ENCODE results near the gene FBRS. TPM values are rescaled to one million over a fixed set of nuclear protein-coding genes. Genes with fewer than 3 reads are reported as not detected.

The FBRS gene
- total and polyA plus RNA-seq, 2 of the 8 experiments (the other 6 are each of a cell fraction or from before 2014, with no cell fraction given) = 2.4 to 13.9 TPM

GRCh38 chr16:30710971-30711370 is 52.7 kb downstream of the FBRS start:
- no peak overlapping the region for H2BK12ac ChIP-seq (ENCODE audit: low read depth, low read length)
- H3K27me3 ChIP-seq (replicated peaks in 1 of 4; ENCODE audit: control insufficient read depth in 3 of 4, extremely low read depth in 1 of 4, insufficient read depth in 3 of 4, low read length in 3 of 4) = no peaks in the 10 kb centered on the region
- no peak overlapping the region for H2BK15ac ChIP-seq (ENCODE audit: low read length)
- H3K4me2 ChIP-seq (ENCODE audit: insufficient read depth in 1 of 2, low read depth in 2 of 2, low read length in 2 of 2) = no peak overlapping the region
- 0 out of 2 replicates have a peak, but pooled peaks cover 3% of the 10 kb centered on the region for H3K79me1 ChIP-seq (ENCODE audit: low read depth, low read length)
- H3K23me2 ChIP-seq (ENCODE audit: low read depth, low read length) = no peaks in the 10 kb centered on the region
- ChIA-PET CTCF (ENCODE audit: partially characterized antibody) (no interaction called here), POLR2A (ENCODE audit: partially characterized antibody) (interaction anchor here (0.7 to 12.1 kb wide), 11 partner anchors 9 to 64 kb away, joined by 3 to 80 read pairs (median 4); partner anchors contain the start of gene SRCAP)
- DNase-seq (ENCODE audit: low read depth in 1 of 2, low spot score in 2 of 2) (no peak), FAIRE-seq (no peak)
- H3K9ac ChIP-seq (replicated peaks in 1 of 4; ENCODE audit: extremely low read depth in 1 of 4, low read depth in 3 of 4, low read length in 3 of 4) = no peak overlapping the region
- WGBS, 2 experiments (ENCODE audit: extremely low coverage in 1 of 2, insufficient coverage in 1 of 2, insufficient read length in 1 of 2, insufficient replicate concordance in 2 of 2, low coverage in 1 of 2, low lambda C conversion rate in 2 of 2, missing lambda C conversion rate in 1 of 2) = 97% methylated on average over 4 of the region's 4 CpGs; no CpG with 5 or more reads in 1 of the 2 experiments
- H2BK20ac ChIP-seq (ENCODE audit: low read length) = no peak overlapping the region
- no peak overlapping the region for H3K4me3 ChIP-seq (ENCODE audit: extremely low read depth in 1 of 4, insufficient read depth in 2 of 4, low read depth in 3 of 4, low read length in 4 of 4)
- no peak overlapping the region for H3K4ac ChIP-seq (replicated peaks; ENCODE audit: insufficient read length, low read depth, low read length)
- H4K20me1 ChIP-seq (replicated peaks in 1 of 2; ENCODE audit: control insufficient read depth in 1 of 2, insufficient read depth in 2 of 2, low read length in 2 of 2) = peaks cover 13 to 22% of the 10 kb centered on the region in 2 experiments
- H4K5ac ChIP-seq (ENCODE audit: insufficient read length, low read depth, low read length) = no peak overlapping the region
- H4K8ac ChIP-seq (ENCODE audit: extremely low read depth, insufficient read depth, low read length) = no peak overlapping the region
- H3K23ac ChIP-seq (ENCODE audit: insufficient read length) = no peak overlapping the region
- H3K27ac ChIP-seq (ENCODE audit: low read depth, low read length) = no peak overlapping the region
- H2BK5ac ChIP-seq (ENCODE audit: low read depth, low read length) = no peak overlapping the region
- peaks cover 57 to 86% (median 82%) of the 10 kb centered on the region in 4 experiments for H3K36me3 ChIP-seq (ENCODE audit: control insufficient read depth in 2 of 4, insufficient read depth in 4 of 4, low read length in 3 of 4)
- no peak overlapping the region for H2AK5ac ChIP-seq (ENCODE audit: low read depth, low read length)
- H3K4me1 ChIP-seq (replicated peaks in 1 of 4; ENCODE audit: control insufficient read depth in 3 of 4, insufficient read depth in 4 of 4, low read length in 3 of 4) = no peaks in the 10 kb centered on the region
- H4K91ac ChIP-seq (replicated peaks; ENCODE audit: insufficient read length, low read length) = no peak overlapping the region
- H3K9me3 ChIP-seq (ENCODE audit: insufficient read depth in 2 of 2, low read depth in 1 of 2, low read length in 1 of 2) = no peaks in the 10 kb centered on the region
- H2AFZ ChIP-seq (ENCODE audit: low read length) = no peak overlapping the region
- no peak overlapping the region for H3K14ac ChIP-seq (ENCODE audit: insufficient read length)
- H3K56ac ChIP-seq (replicated peaks; ENCODE audit: insufficient read length, low read depth, low read length) = no peak overlapping the region
- no peak overlapping the region for H3K18ac ChIP-seq (ENCODE audit: extremely low read depth, low read length)
- no peaks in the 10 kb centered on the region for H3K79me2 ChIP-seq (ENCODE audit: control insufficient read depth in 1 of 2, insufficient read depth in 2 of 2, low read length in 2 of 2)
- H2BK120ac ChIP-seq (replicated peaks; ENCODE audit: low read depth, low read length) = no peak overlapping the region
- TF ChIP-seq TBP (IDR thresholded peaks at IDR 0.05; ENCODE audit: low read depth, low read length) (no peak), BCL11A (IDR thresholded peaks at IDR 0.05; ENCODE audit: low read depth in 2 of 2, low read length in 2 of 2) (no peak), ZNF274 (IDR thresholded peaks at IDR 0.05; ENCODE audit: borderline replicate concordance, extremely low read depth, low read length) (no peak), RBBP5 (IDR thresholded peaks at IDR 0.05; ENCODE audit: borderline replicate concordance, low read depth, low read length) (no peak), HDAC2 (IDR thresholded peaks at IDR 0.05; ENCODE audit: borderline replicate concordance in 1 of 2, low read depth in 2 of 2, low read length in 2 of 2) (no peak), ATF2 (IDR thresholded peaks at IDR 0.05; ENCODE audit: low read length) (no peak)
